ENCODE data around the gene APOBEC3H.

APOBEC3H gene

DNA sequence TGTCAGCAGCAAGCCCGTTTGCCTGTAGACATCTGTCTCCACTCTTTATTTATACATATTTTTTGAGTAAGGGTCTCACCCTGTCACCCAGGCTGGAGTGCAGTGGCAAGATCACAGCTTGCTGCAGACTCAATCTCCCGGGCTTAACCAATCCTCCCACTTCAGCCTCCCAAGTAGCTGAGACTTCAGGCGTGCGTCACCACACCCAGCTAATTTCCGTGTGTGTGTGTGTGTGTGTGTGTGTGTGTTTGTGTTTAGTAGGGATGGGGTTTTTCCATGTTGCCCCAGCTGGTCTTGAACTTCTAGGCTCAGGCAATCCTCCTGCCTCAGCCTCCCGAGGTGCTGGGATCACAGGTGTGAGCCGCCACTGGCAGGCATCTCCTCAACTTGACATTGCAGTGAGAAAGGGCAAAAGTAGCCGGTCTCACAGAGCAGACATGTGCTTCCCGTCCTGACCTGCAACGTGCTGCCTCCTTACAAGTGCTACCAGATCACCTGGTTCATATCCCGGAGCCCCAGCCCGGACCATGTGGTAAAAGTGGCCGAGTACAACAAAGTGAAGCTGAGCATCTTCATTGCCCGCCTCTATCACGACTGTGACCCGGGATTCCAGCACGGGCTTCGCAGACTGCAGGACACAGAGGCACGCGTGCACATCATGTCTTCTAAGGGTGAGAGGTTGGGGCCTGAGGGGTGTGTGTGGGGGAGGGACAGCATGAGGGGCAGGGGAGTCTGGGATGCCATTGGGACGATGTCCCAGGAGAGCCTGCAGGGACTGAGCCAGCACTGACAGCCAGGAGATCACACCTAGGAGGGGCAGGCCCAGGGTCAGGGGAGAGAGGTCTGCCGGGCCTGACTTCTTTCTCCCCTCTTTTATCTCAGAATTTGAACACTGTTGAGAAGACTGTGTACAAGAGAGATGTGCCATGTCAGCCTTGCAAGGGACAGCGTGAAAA is 5.6 kb upstream of the APOBEC3H start:
- no peak overlapping the region for H3K27ac ChIP-seq
- TF ChIP-seq, protein P1, sequence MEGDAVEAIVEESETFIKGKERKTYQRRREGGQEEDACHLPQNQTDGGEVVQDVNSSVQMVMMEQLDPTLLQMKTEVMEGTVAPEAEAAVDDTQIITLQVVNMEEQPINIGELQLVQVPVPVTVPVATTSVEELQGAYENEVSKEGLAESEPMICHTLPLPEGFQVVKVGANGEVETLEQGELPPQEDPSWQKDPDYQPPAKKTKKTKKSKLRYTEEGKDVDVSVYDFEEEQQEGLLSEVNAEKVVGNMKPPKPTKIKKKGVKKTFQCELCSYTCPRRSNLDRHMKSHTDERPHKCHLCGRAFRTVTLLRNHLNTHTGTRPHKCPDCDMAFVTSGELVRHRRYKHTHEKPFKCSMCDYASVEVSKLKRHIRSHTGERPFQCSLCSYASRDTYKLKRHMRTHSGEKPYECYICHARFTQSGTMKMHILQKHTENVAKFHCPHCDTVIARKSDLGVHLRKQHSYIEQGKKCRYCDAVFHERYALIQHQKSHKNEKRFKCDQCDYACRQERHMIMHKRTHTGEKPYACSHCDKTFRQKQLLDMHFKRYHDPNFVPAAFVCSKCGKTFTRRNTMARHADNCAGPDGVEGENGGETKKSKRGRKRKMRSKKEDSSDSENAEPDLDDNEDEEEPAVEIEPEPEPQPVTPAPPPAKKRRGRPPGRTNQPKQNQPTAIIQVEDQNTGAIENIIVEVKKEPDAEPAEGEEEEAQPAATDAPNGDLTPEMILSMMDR (conservative IDR thresholded peaks at IDR 0.05): no peak

DNA sequence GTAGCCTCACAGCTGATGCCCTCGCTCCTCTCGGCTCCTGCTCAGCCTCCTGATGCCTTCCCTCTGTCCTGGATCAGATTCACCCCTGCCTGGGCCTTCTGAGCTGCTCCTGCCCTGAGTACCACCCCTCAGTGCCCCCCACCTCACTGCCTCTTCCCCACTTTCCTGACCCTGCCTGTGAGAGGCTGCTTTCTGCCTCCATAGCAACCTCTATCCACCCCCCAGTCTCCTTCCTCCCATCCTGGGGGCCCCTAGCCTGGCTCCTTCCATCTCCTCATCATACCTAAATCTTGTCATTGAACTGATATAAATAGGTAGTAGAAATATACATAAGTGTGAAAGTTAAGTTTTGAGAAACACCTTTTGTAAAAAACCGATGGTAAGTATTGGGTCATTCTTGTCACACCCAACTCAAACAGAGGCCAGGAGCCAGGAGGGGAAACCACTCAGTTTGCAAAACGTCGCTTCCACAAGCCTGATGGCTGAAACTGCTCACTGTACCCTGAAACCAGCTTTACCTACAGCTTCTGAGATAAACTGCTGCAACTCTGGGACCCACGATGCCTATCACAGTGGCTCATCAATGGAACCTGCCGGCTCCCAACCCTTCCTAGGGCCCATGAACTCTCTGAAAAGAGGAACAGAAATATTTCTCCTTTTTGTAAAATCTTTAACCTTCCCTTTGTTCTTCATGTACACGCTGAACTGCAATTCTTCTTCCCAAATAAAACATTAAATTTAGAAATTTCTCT is 4.8 kb upstream of the APOBEC3H start:
- no peak overlapping the region for H3K27ac ChIP-seq
- TF ChIP-seq, protein P1 (conservative IDR thresholded peaks at IDR 0.05): no peak

DNA sequence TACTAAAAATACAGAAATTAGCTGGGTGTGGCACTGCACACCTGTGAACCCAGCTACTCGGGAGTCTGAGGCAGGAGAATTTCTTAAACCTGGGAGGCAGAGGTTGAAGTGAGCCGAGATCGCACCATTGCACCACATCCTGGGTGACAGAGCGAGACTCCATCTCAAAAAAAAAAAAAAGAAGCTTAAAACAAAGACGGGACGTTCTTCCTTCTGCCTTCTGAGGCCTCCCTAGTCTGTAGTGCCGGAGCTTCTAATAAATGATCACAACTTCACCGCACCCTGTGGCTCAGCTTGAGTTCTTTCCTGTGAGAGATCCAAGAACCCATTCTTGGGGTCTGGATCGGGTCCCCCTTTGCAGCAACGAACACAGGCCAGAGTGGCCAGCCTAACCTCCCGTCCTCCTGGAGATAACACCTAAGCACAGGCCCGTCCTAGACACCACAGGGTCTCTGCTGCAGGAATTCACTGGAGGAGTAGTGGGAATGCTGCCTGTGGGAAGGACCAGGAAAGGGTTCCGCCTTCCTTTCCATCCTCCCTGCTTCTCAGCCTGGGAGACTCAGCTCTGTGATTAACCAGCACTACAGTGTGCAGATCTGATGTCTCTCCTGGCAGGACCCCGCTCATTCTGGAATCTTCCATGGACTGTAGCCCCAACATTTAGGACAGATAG is 2.2 kb upstream of the APOBEC3H start:
- TF ChIP-seq, protein P1 (conservative IDR thresholded peaks at IDR 0.05): no peak
- H3K27ac ChIP-seq: no peak overlapping the region

DNA sequence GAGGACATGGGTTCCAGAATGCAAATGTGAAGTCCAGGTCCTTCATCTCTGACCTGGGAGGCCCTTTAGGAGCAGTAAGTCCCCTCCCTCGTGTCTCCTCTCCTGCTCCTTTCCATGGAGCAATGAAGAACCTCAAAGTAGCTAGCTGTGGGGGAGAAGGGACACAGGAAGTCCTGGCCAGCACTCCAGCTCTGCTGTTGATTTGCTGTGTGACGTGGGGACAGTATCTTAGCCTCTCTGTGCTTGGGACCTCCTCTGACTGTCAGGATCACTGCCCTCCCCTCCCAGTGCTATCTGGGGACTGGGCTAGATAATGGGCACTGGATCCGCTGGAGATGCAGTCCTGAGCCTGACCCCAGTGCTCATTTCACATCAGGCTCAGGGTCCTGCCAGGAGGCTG is 1.1 kb upstream of the APOBEC3H start:
- TF ChIP-seq, protein P1 (conservative IDR thresholded peaks at IDR 0.05): no peak

DNA sequence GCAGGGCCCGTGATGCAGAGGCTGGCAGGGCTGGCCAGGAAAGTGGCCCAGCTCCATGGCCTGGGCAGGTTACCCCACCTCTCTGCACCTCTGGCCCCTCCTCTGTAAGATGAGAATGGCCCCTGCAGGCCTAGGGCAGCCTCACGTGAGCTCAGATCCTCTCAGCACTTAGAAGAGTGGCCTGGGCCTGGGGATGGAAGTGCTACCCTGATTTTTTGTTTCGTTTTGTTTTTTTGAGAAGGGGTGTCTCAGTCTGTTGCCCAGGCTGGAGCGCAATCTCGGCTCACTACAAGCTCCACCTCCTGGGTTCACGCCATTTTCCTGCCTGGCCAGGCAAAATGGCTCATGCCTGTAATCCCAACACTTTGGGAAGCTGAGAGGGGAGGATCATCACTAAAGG is 982 bp downstream of the APOBEC3H start:
- H3K27ac ChIP-seq: no peak overlapping the region
- TF ChIP-seq, protein P1 (conservative IDR thresholded peaks at IDR 0.05): no peak

More for the DNA sequence above, 1.1 kb upstream of the APOBEC3H start:
- H3K27ac ChIP-seq: no peak overlapping the region

DNA sequence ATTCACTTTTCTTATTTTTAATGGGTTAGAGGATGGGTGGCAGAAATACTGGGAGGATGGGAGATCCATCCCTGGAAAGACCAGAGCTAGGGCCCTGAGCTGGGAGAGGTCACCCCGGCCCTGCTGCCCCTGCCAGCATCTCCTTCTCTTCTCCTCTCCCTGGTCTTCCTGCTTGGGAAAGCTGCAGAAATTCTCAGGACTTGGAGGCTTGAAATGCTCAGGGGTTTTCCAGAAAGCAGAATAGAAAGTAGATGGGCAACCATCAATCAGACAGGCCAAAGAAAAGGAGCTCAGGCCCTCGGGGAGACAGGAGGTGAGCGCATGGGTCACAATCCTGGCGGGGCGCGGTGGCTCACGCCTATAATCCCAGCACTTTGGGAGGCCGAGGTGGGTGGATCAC is 1.5 kb downstream of the APOBEC3H start:
- TF ChIP-seq, protein P1 (conservative IDR thresholded peaks at IDR 0.05): no peak
- H3K27ac ChIP-seq: no peak overlapping the region

DNA sequence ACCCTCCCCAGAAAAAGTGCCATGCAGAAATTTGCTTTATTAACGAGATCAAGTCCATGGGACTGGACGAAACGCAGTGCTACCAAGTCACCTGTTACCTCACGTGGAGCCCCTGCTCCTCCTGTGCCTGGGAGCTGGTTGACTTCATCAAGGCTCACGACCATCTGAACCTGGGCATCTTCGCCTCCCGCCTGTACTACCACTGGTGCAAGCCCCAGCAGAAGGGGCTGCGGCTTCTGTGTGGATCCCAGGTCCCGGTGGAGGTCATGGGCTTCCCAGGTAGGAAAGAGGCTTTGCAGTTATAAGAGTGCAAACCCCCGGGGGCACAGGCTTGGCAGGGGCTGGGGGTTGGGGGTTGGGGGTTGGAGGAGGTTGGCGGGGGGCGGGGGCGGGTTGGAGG is 4.2 kb downstream of the APOBEC3H start:
- TF ChIP-seq, protein P1 (conservative IDR thresholded peaks at IDR 0.05): no peak
- no peak overlapping the region for H3K27ac ChIP-seq

Measured in VCaP (cell line).